Measurements from ENCODE around the gene RAB21.

DNA sequence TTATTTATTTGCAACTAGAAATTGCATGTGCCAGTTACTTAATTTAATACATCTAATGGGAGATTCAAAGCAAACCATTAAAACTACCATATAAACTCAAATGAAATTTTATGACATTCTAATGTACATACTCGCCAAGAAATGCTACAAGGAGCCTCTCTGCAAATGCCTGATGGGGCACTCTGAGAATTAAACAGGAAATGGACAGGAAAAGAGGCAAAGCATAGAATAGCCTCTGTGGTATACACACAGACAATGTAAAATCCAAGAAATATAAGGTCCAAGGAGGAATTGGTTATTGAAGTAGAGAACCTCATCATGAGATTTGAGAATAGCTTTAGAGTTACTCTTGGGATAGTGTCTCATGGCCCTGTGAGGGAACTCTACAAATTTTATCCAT is 41.2 kb downstream of the RAB21 start:
- TF ChIP-seq, protein P1, sequence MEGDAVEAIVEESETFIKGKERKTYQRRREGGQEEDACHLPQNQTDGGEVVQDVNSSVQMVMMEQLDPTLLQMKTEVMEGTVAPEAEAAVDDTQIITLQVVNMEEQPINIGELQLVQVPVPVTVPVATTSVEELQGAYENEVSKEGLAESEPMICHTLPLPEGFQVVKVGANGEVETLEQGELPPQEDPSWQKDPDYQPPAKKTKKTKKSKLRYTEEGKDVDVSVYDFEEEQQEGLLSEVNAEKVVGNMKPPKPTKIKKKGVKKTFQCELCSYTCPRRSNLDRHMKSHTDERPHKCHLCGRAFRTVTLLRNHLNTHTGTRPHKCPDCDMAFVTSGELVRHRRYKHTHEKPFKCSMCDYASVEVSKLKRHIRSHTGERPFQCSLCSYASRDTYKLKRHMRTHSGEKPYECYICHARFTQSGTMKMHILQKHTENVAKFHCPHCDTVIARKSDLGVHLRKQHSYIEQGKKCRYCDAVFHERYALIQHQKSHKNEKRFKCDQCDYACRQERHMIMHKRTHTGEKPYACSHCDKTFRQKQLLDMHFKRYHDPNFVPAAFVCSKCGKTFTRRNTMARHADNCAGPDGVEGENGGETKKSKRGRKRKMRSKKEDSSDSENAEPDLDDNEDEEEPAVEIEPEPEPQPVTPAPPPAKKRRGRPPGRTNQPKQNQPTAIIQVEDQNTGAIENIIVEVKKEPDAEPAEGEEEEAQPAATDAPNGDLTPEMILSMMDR (IDR thresholded peaks at IDR 0.05; ENCODE audit: borderline replicate concordance, extremely low read depth, low read length, poor library complexity, severe bottlenecking) = no peak
- no peak for TF ChIP-seq EZH2 (IDR thresholded peaks at IDR 0.05; ENCODE audit: borderline replicate concordance, low read depth, low read length, severe bottlenecking)
